Vagina (tissue), 2 donors: ENCODE measurements around the gene TMEM59.

Source experiments
- CTCF ChIP-seq, 3 experiments: fragments of 450-650 bp in 2 of 3; fragments of 200-600 bp in 1 of 3; sonication (generic) in 1 of 3; IDR thresholded peaks; one replicate each; pipeline ENCODE4 v1.5.1; 2017 to 2019; ENCODE audit warnings: antibody characterized with exemption in 3 of 3, mild to moderate bottlenecking in 2 of 3, moderate library complexity in 2 of 3
- POLR2A ChIP-seq, 2 donors: fragments of 450-650 bp; IDR thresholded peaks; one replicate each; pipeline ENCODE4 v1.6.1; 2017; ENCODE audit warnings: antibody characterized with exemption in 2 of 2, mild to moderate bottlenecking in 2 of 2, moderate library complexity in 2 of 2
- POLR2AphosphoS5 ChIP-seq, 2 donors: sonication (generic); formaldehyde crosslinking; IDR thresholded peaks; one replicate each; pipeline ENCODE4 v1.9.0; 2017; ENCODE audit warnings: antibody characterized with exemption in 2 of 2, mild to moderate bottlenecking in 2 of 2, low read depth in 1 of 2; ENCODE audit not compliant: insufficient read depth in 1 of 2

GRCh38 chr1:54003249-54003646 lies 49.8 kb downstream of the TMEM59 start:
- TF ChIP-seq POLR2AphosphoS5 (IDR thresholded peaks at IDR 0.05; ENCODE audit: insufficient read depth in 1 of 2, low read depth in 1 of 2) (no peak), CTCF (IDR thresholded peaks at IDR 0.05) (no peak), POLR2A (IDR thresholded peaks at IDR 0.05) (no peak)
